NAMALWA (cell line): ENCODE results near the gene MTURN.
"Not testable (repeated sequence)": the region's sequence is repeated elsewhere in the genome, so short reads cannot be mapped to it uniquely, and the experiment has no call there.

ENCODE experiments used
- DNase-seq: peaks from one replicate; pipeline ENCODE4 v3.0.0-alpha.2; 2015; ENCODE audit warnings: low spot score

MTURN gene

GRCh38 chr7:30134611-30135300 is at the start of gene MTURN:
MTURN (plus strand) TSS chr7:30134986; CDS start chr7:30135137, 151 bp downstream.
- peak; percentile 88 for DNase-seq

- DNase-seq = no peak
Measured at GRCh38 chr7:30086529-30086928, 48.3 kb upstream of the MTURN start.

- no peak for DNase-seq
Measured at GRCh38 chr7:30087371-30087770, 47.4 kb upstream of the MTURN start.

GRCh38 chr7:30088362-30088761 is 46.4 kb upstream of the MTURN start:
- DNase-seq = no peak

- DNase-seq = no peak
Measured at GRCh38 chr7:30090111-30090510, 44.7 kb upstream of the MTURN start.

GRCh38 chr7:30091491-30091912 is 43.3 kb upstream of the MTURN start:
- no peak for DNase-seq

GRCh38 chr7:30091987-30092386 is 42.8 kb upstream of the MTURN start:
- DNase-seq = no peak

DNA sequence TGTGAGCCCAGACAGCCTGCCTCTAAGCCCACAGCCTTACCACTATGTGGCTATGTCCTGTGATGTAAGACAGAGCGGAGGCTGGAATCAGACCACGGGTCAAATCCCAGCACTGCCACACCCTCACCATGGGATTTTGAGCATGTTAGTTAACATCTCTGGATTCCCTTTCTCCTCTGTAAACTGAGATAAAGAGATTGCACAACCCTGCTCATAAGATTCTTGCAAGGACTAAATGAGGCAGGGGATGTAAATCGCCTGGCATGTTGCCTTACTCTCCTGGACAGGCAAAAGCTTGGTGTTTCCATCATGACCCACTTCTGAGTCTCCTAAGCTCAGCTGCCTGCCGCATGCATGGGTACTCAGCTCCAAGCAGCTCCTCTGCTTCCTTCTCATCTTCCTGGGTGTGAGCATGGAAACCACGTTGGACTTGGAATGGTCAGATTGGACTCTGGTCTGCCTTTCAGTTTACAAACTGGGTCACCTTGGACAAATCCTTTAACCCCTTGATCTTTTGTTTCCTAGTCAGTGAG is 41.3 kb upstream of the MTURN start:
- no peak for DNase-seq

- not testable (repeated sequence) for DNase-seq
Measured at GRCh38 chr7:30098599-30098998, 36.2 kb upstream of the MTURN start.

- DNase-seq = no peak
Measured at GRCh38 chr7:30102281-30102680, 32.5 kb upstream of the MTURN start.

GRCh38 chr7:30104157-30104556 is 30.6 kb upstream of the MTURN start:
- DNase-seq = no peak

- DNase-seq = no peak
Measured at GRCh38 chr7:30112103-30112713, 22.6 kb upstream of the MTURN start.

GRCh38 chr7:30113144-30113543 is 21.6 kb upstream of the MTURN start:
- no peak for DNase-seq

- DNase-seq = no peak
Measured at GRCh38 chr7:30114536-30115238, 20.1 kb upstream of the MTURN start.

- no peak for DNase-seq
Measured at GRCh38 chr7:30115709-30116297, 19.0 kb upstream of the MTURN start.

DNA sequence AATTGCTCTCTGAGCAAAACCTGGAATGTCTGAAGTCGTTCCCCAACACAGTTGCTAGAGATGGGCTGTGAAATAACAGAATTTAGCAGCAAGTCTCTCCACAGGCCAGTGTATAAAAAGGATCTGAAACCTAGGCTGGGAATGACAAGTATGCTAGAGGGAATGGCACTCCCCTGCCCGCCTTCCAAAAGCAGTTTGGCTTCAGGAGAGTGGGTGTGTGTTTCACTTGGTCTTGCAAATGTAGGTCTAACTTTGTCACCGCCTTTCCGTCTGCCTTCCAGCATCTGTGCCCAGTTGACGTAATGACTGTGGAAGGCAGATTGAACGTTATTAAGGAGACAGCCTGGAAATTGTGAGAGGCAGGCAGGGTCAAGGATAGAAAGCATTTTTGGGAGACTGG is 18.0 kb upstream of the MTURN start:
- no peak for DNase-seq

GRCh38 chr7:30117896-30118295 is 16.9 kb upstream of the MTURN start:
- DNase-seq = no peak

DNA sequence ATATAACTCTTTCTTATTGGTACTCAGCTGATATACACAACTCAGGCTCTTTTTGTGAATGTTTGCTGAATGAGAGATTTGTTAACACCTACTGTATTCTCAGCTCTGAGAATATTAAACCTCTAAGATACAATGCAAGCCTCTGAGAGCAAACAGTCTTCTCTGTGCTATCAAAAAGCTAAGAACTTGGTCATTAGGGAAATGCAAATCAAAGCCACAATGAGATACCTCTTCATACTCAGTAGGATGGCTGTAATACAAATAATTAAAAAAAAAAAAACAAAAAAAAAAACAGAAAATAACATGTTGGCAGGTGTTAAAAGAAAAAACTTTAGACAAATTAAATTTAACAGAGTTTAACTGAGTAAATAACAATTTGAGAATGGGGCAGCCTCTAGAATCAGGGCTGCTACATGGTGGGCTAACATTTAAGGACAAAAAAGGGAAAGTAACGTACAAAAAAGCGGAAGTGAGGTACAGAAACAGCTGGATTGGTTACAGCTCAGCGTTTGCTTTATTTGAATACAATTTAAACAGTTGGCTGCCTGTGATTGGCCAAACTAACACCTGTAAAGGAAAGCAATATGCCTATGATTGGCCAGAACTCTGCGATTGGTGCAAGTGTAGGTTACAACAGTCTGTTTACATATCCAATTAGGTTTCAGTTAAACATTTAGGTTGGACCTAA is 14.8 kb upstream of the MTURN start:
- DNase-seq = no peak

DNA sequence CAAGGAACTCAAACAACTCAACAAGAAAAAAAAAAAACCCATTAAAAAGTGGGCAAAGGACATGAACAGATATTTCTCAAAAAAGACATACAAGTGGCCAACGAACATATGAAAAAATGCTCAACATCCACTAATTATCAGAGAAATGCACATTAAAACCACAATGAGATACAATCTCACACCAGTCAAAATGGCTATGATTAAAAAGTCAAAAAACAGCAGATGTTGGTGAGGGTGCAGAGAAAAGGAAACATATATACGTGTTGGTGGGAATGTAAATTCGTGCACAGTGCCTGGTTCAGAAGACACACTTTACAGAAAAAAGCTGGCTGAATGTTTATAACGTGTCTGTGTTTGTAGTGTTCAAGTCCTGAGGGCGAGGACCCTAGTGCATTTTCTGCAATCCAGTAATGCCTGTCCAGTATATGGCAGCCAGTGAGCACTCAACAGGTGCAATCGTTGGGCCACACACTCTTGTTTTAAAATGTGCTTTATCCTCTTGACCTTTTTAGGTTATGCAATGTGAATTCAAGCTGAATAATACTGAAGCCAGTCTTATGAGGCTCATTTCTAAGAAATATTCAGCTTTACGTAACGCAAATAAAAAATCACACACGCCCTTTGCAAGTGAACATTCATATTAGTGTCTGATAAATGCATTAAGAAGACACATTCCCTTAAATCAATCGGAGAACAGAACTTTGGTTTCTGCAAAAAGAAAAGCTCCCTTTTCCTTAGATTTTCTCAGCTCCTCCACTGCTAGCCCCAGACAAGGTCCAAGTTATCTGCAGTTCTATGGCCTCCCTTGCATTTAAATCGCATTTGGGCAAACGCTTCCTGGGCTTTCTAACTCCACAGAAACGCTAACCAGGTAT is 813 bp upstream of the MTURN start:
- peak; percentile 31 for DNase-seq

GRCh38 chr7:30135301-30136116 is 723 bp downstream of the MTURN start:
- peak; percentile 41 for DNase-seq
